ENCODE results near the gene ADAT3. TPM values are rescaled to one million over a fixed set of nuclear protein-coding genes. Genes with fewer than 3 reads are reported as not detected.

The ADAT3 gene
- polyA plus RNA-seq, 2 of the 4 experiments (the other 2 are of a cell fraction), result 0.66 to 5.6 TPM

GRCh38 chr19:1866693-1867348 lies 38.4 kb upstream of the ADAT3 start:
- FAIRE-seq, result no peak
- Histone ChIP-seq H3K4me3 (no peak overlapping the region), H3K9me3 (no peaks in the 10 kb centered on the region), H3K4me1 (peaks cover 6% of the 10 kb centered on the region; the same call in 1 of the 3 replicates), H3K4me2 (no peak overlapping the region), H3K27ac (no peak overlapping the region)
- 88% methylated on average over 6 of the region's 8 CpGs for WGBS (ENCODE audit: missing lambda C conversion rate)
- CTCF ChIA-PET, result interaction anchor here (1.2 to 2.5 kb wide), 3 partner anchors 10 to 203 kb away, joined by 3 to 7 read pairs (median 4); no protein-coding TSS in a partner anchor
- no peak for DNase-seq (ENCODE audit: low read depth in 1 of 2, low spot score in 1 of 2)
- no peak for TF ChIP-seq FOSL2 (IDR thresholded peaks at IDR 0.05)
- no peak for TF ChIP-seq FOSL2 (CRISPR knock-in tag; IDR thresholded peaks at IDR 0.05)
- TF ChIP-seq PHF8 (IDR thresholded peaks at IDR 0.05; ENCODE audit: borderline replicate concordance, low read depth), result no peak
- TF ChIP-seq RFX5 (IDR thresholded peaks at IDR 0.05), result no peak
- no peak for TF ChIP-seq FOSB (CRISPR knock-in tag; IDR thresholded peaks at IDR 0.05)
- no peak for TF ChIP-seq KDM5A (IDR thresholded peaks at IDR 0.05)
- TF ChIP-seq, protein P1, sequence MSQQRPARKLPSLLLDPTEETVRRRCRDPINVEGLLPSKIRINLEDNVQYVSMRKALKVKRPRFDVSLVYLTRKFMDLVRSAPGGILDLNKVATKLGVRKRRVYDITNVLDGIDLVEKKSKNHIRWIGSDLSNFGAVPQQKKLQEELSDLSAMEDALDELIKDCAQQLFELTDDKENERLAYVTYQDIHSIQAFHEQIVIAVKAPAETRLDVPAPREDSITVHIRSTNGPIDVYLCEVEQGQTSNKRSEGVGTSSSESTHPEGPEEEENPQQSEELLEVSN (IDR thresholded peaks at IDR 0.05; ENCODE audit: borderline replicate concordance, low read depth), result no peak
- TF ChIP-seq ZNF302 (CRISPR knock-in tag; IDR thresholded peaks at IDR 0.05), result no peak
- ATAC-seq, result no peak
- POLR2A ChIA-PET, result no interaction called here

- H3K4me2 ChIP-seq, result no peak overlapping the region
- DNase-seq (ENCODE audit: low read depth in 1 of 2, low spot score in 1 of 2) (no peak), FAIRE-seq (no peak), ATAC-seq (no peak)
- H3K4me3 ChIP-seq, result no peak overlapping the region
- ChIA-PET POLR2A (no interaction called here), CTCF (interaction anchor here (1.2 to 2.5 kb wide), 3 partner anchors 9 to 202 kb away, joined by 3 to 7 read pairs (median 4); no protein-coding TSS in a partner anchor)
- TF ChIP-seq NFE2L2 (conservative IDR thresholded peaks at IDR 0.05; ENCODE audit: low read length) (no peak), NPAS2 (CRISPR knock-in tag; IDR thresholded peaks at IDR 0.05; ENCODE audit: borderline replicate concordance) (no peak), EHMT2 (IDR thresholded peaks at IDR 0.05; ENCODE audit: low read depth) (no peak), ESRRA (IDR thresholded peaks at IDR 0.05; ENCODE audit: borderline replicate concordance, low read length) (no peak), CHD4 (IDR thresholded peaks at IDR 0.05; ENCODE audit: borderline replicate concordance) (no peak), PHF8 (IDR thresholded peaks at IDR 0.05; ENCODE audit: borderline replicate concordance, low read depth) (no peak), MAZ (IDR thresholded peaks at IDR 0.05; ENCODE audit: borderline replicate concordance, low read depth, low read length) (no peak), POLR2AphosphoS2 (conservative IDR thresholded peaks at IDR 0.05; ENCODE audit: low read length) (no peak), PBX3 (IDR thresholded peaks at IDR 0.05) (no peak), CBX2 (IDR thresholded peaks at IDR 0.05; ENCODE audit: borderline replicate concordance, low read depth) (no peak), MAX (IDR thresholded peaks at IDR 0.05) (no peak), HOXB13 (CRISPR knock-in tag; IDR thresholded peaks at IDR 0.05; ENCODE audit: low read depth) (no peak)
- TF ChIP-seq, protein P2, sequence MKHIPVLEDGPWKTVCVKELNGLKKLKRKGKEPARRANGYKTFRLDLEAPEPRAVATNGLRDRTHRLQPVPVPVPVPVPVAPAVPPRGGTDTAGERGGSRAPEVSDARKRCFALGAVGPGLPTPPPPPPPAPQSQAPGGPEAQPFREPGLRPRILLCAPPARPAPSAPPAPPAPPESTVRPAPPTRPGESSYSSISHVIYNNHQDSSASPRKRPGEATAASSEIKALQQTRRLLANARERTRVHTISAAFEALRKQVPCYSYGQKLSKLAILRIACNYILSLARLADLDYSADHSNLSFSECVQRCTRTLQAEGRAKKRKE (CRISPR knock-in tag; IDR thresholded peaks at IDR 0.05; ENCODE audit: low read depth), result no peak
- H3K27ac ChIP-seq, result no peak overlapping the region
- H3K4me1 ChIP-seq, result peaks cover 6% of the 10 kb centered on the region; the same call in 1 of the 3 replicates
- no peaks in the 10 kb centered on the region for H3K9me3 ChIP-seq
- WGBS (ENCODE audit: missing lambda C conversion rate), result 88% methylated on average over 8 of the region's 9 CpGs
These were observed 37.9 kb upstream of the ADAT3 start for GRCh38 chr19:1867349-1867724.

GRCh38 chr19:1868971-1869370 lies 36.2 kb upstream of the ADAT3 start:
- Histone ChIP-seq H3K27ac (no peak overlapping the region), H3K4me1 (peaks cover 11% of the 10 kb centered on the region; the same call in 2 of the 3 replicates), H3K9me3 (no peaks in the 10 kb centered on the region), H3K4me3 (no peak overlapping the region), H3K4me2 (no peak overlapping the region)
- ATAC-seq, result no peak
- FAIRE-seq, result no peak
- 79% methylated on average over 7 of the region's 7 CpGs for WGBS (ENCODE audit: missing lambda C conversion rate)
- DNase-seq (ENCODE audit: low read depth in 1 of 2, low spot score in 1 of 2), result no peak
- ChIA-PET POLR2A (interaction anchor here (0.7 kb wide), 1 partner anchor 21 kb away, joined by 5 read pairs; no protein-coding TSS in a partner anchor), CTCF (no interaction called here)
- TF ChIP-seq NR3C1 (IDR thresholded peaks at IDR 0.05), result no peak
- no peak for TF ChIP-seq JUNB (IDR thresholded peaks at IDR 0.05)
- TF ChIP-seq RAD21 (conservative IDR thresholded peaks at IDR 0.05 in 1 of 2, IDR thresholded peaks at IDR 0.05 in 1 of 2), result no peak
- TF ChIP-seq BHLHE40 (IDR thresholded peaks at IDR 0.05; ENCODE audit: low read depth, low read length), result no peak
- TF ChIP-seq, protein P3, sequence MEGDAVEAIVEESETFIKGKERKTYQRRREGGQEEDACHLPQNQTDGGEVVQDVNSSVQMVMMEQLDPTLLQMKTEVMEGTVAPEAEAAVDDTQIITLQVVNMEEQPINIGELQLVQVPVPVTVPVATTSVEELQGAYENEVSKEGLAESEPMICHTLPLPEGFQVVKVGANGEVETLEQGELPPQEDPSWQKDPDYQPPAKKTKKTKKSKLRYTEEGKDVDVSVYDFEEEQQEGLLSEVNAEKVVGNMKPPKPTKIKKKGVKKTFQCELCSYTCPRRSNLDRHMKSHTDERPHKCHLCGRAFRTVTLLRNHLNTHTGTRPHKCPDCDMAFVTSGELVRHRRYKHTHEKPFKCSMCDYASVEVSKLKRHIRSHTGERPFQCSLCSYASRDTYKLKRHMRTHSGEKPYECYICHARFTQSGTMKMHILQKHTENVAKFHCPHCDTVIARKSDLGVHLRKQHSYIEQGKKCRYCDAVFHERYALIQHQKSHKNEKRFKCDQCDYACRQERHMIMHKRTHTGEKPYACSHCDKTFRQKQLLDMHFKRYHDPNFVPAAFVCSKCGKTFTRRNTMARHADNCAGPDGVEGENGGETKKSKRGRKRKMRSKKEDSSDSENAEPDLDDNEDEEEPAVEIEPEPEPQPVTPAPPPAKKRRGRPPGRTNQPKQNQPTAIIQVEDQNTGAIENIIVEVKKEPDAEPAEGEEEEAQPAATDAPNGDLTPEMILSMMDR (IDR thresholded peaks at IDR 0.05), result no peak
- TF ChIP-seq PHF8 (IDR thresholded peaks at IDR 0.05; ENCODE audit: borderline replicate concordance, low read depth), result no peak
- no peak for TF ChIP-seq MYC (IDR thresholded peaks at IDR 0.05; ENCODE audit: borderline replicate concordance, low read length)
- TF ChIP-seq HEYL (CRISPR knock-in tag; IDR thresholded peaks at IDR 0.05), result no peak
- TF ChIP-seq EHMT2 (IDR thresholded peaks at IDR 0.05; ENCODE audit: low read depth), result no peak
- no peak for TF ChIP-seq FOSL2 (IDR thresholded peaks at IDR 0.05)
- no peak for TF ChIP-seq FOSL2 (CRISPR knock-in tag; IDR thresholded peaks at IDR 0.05)
- no peak for TF ChIP-seq MAFK (IDR thresholded peaks at IDR 0.05; ENCODE audit: partially characterized antibody)
- TF ChIP-seq EHF (CRISPR knock-in tag; IDR thresholded peaks at IDR 0.05), result no peak
- no peak for TF ChIP-seq CHD4 (IDR thresholded peaks at IDR 0.05; ENCODE audit: borderline replicate concordance)
- no peak for TF ChIP-seq ZNF302 (CRISPR knock-in tag; IDR thresholded peaks at IDR 0.05)
